WTC11 (cell line): Measurements from ENCODE around the gene DDC.

Experiments used
- CREB1 ChIP-seq: sonication (generic); formaldehyde crosslinking; IDR thresholded peaks from 2 replicates; pipeline ENCODE4 v1.8.0; 2023; ENCODE audit warnings: mild to moderate bottlenecking, missing genetic modification reagents
- CTCF ChIP-seq: fragments of 200-600 bp; IDR thresholded peaks from 2 replicates; pipeline ENCODE4 v1.8.0; 2022; ENCODE audit warnings: antibody characterized with exemption
- ELF4 ChIP-seq: sonication (generic); formaldehyde crosslinking; IDR thresholded peaks from 2 replicates; pipeline ENCODE4 v1.8.1; 2022; ENCODE audit warnings: low read depth, mild to moderate bottlenecking, moderate library complexity, missing genetic modification reagents
- NR1H2 ChIP-seq: sonication (generic); formaldehyde crosslinking; IDR thresholded peaks from 2 replicates; pipeline ENCODE4 v1.9.0; 2021; ENCODE audit warnings: mild to moderate bottlenecking, moderate library complexity, missing genetic modification reagents
- NR3C1 ChIP-seq: sonication (generic); formaldehyde crosslinking; conservative IDR thresholded peaks from 2 replicates; pipeline ENCODE4 v1.8.1; 2023; ENCODE audit warnings: low read depth, mild to moderate bottlenecking, missing genetic modification reagents
- ZBTB21 ChIP-seq: sonication (generic); formaldehyde crosslinking; IDR thresholded peaks from 2 replicates; pipeline ENCODE4 v1.8.1; 2023; ENCODE audit warnings: mild to moderate bottlenecking, missing genetic modification reagents, borderline replicate concordance

- TF ChIP-seq CTCF (no peak), CREB1 (no peak), NR3C1 (CRISPR knock-in tag) (no peak), ELF4 (CRISPR knock-in tag) (no peak), ZBTB21 (CRISPR knock-in tag) (no peak), NR1H2 (no peak)
Observed at GRCh38 chr7:50449501-50449880, 115.7 kb downstream of the DDC start.
